Measurements from ENCODE around the gene KCNK5. TPM values are rescaled to one million over a fixed set of nuclear protein-coding genes. Genes with fewer than 3 reads are reported as not detected.

Gene KCNK5
- total RNA-seq, 1 donor from 2014 or later: 0.26 TPM

- Histone ChIP-seq H3K27me3 (ENCODE audit: control insufficient read depth, insufficient read depth, low read length) (no peaks in the 10 kb centered on the region), H3K4me3 (ENCODE audit: low read depth, low read length) (no peak overlapping the region), H3K36me3 (ENCODE audit: control insufficient read depth, insufficient read depth, low read length) (no peaks in the 10 kb centered on the region)
- FAIRE-seq: no peak
- TF ChIP-seq CTCF (IDR thresholded peaks at IDR 0.05; ENCODE audit: insufficient read depth, low read length, severe bottlenecking): no peak
- no peak for DNase-seq (ENCODE audit: low read depth)
These were observed 24.5 kb downstream of the KCNK5 start for GRCh38 chr6:39204646-39205244.

DNA sequence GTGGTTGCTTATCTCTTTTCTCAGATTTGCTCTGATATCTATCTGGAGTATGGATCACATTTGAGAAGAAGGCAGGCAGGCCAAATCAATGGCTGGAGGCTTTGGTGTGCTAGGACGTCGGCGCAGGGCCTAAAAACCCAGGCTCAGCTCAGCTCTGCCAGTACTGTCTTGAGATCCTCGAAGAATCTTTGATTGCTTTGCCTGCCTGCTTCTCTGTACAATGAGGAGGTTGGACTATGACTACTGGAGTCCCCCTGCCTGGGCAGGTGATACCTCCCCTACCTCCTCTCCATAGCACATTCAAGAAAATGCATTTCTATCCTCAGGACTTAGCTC lies 25.1 kb downstream of the KCNK5 start:
- H3K27me3 ChIP-seq (ENCODE audit: control insufficient read depth, insufficient read depth, low read length): no peaks in the 10 kb centered on the region
- no peak overlapping the region for H3K4me3 ChIP-seq (ENCODE audit: low read depth, low read length)
- H3K36me3 ChIP-seq (ENCODE audit: control insufficient read depth, insufficient read depth, low read length): no peaks in the 10 kb centered on the region
- FAIRE-seq (peak; percentile 18), DNase-seq (ENCODE audit: low read depth) (no peak)
- no peak for TF ChIP-seq CTCF (IDR thresholded peaks at IDR 0.05; ENCODE audit: insufficient read depth, low read length, severe bottlenecking)

DNA sequence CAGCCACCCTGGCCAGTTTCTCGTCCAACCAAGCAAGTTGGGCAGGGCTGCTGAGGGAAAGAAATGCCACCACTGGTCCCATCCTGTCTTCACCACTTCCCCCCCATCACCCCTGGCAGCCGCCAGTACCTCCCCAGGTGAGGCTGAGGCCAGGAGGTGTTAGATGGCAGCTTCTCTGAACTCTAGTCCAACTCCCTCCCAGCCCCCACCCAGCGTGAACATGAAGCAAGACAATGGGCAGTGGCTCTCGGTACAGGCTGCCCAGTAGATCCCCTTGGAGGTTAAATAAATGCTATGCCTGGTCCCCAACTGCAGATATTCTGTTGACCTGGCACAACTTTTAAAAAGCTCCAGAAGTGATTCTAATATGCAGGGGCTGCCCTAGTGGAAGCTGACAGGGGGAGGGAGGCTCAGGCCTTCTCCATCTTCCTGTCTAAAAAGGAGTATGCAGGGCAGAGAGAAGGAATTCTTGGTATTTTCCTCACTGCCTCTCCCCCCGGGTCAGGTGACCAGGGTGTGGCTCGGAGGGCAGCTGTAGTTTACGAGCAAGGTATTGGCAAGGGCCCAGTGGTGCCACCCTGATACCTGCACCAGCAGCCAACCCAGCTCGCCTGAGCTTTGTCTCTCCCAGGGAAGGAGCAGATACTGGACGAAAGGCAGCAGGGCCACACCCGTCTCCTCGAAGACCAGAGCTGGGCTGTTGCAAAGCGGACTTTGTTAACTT lies 25.7 kb downstream of the KCNK5 start:
- H3K4me3 ChIP-seq (ENCODE audit: low read depth, low read length): no peak overlapping the region
- FAIRE-seq (no peak), DNase-seq (ENCODE audit: low read depth) (peak; percentile 62)
- TF ChIP-seq CTCF (IDR thresholded peaks at IDR 0.05; ENCODE audit: insufficient read depth, low read length, severe bottlenecking): no peak
- no peaks in the 10 kb centered on the region for H3K27me3 ChIP-seq (ENCODE audit: control insufficient read depth, insufficient read depth, low read length)
- H3K36me3 ChIP-seq (ENCODE audit: control insufficient read depth, insufficient read depth, low read length): no peaks in the 10 kb centered on the region

DNA sequence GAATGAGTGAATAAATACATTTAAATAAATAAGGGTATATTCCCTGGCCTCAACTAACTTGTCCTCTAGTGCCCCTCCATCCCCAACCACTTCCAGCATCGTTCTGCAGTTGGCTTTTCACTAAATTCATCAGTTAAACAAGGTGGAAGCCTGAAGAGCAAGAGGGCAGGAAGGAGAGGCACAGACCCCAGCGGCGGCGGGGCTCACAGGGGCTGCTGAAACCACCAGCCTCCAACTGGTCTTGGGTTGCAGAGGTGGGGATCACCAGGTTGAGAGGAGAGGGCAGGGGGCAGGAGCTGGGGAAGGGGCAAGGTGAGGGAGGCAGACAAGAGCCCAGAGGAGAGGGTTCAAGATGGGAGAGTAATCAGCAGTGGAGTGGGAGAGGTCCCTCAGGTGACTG lies 27.1 kb downstream of the KCNK5 start:
- no peaks in the 10 kb centered on the region for H3K36me3 ChIP-seq (ENCODE audit: control insufficient read depth, insufficient read depth, low read length)
- no peak for TF ChIP-seq CTCF (IDR thresholded peaks at IDR 0.05; ENCODE audit: insufficient read depth, low read length, severe bottlenecking)
- H3K27me3 ChIP-seq (ENCODE audit: control insufficient read depth, insufficient read depth, low read length): no peaks in the 10 kb centered on the region
- H3K4me3 ChIP-seq (ENCODE audit: low read depth, low read length): no peak overlapping the region
- FAIRE-seq (no peak), DNase-seq (ENCODE audit: low read depth) (no peak)

GRCh38 chr6:39200498-39201020 lies 28.7 kb downstream of the KCNK5 start:
- Histone ChIP-seq H3K36me3 (ENCODE audit: control insufficient read depth, insufficient read depth, low read length) (no peaks in the 10 kb centered on the region), H3K27me3 (ENCODE audit: control insufficient read depth, insufficient read depth, low read length) (no peaks in the 10 kb centered on the region), H3K4me3 (ENCODE audit: low read depth, low read length) (no peak overlapping the region)
- no peak for TF ChIP-seq CTCF (IDR thresholded peaks at IDR 0.05; ENCODE audit: insufficient read depth, low read length, severe bottlenecking)
- DNase-seq (ENCODE audit: low read depth) (no peak), FAIRE-seq (no peak)
